Common myeloid progenitor, CD34-positive (primary cell): ENCODE results near the gene RPTOR.

Experiments
- CTCF ChIA-PET: fragments of 350-600 bp; sonication (Branson Sonifier 250); formaldehyde crosslinking; loops from one replicate; lab custom pipeline; 2021; ENCODE audit warnings: antibody characterized with exemption; lab: Charles Lee
- POLR2A ChIA-PET: fragments of 350-600 bp; sonication (Branson Sonifier 250); formaldehyde crosslinking; loops from one replicate; lab custom pipeline; 2021; ENCODE audit warnings: antibody characterized with exemption; lab: Charles Lee
- DNase-seq, 3 donors: peaks; one replicate each; pipeline versions ENCODE4 v3.0.0 to v3.0.0-alpha.2; 2013
- H3K27ac ChIP-seq, 2 experiments: 1 replicate in 1 of 2; 2 replicates in 1 of 2; pipeline ENCODE4 v1.7.0; 2013; ENCODE audit warnings: inconsistent platforms in 2 of 2, low read length in 2 of 2, mild to moderate bottlenecking in 2 of 2, low read depth in 1 of 2, moderate library complexity in 1 of 2; ENCODE audit not compliant: severe bottlenecking in 2 of 2, insufficient read depth in 1 of 2, poor library complexity in 1 of 2
- H3K27me3 ChIP-seq, 5 experiments: replicated peaks in 2 of 5; 1 replicate in 3 of 5; 2 replicates in 2 of 5; pipeline versions ENCODE4 v1.6.1 to v1.7.0; 2013; ENCODE audit warnings: low read length in 4 of 5, mild to moderate bottlenecking in 2 of 5, moderate library complexity in 2 of 5, inconsistent platforms in 1 of 5; ENCODE audit not compliant: insufficient read depth in 5 of 5, control insufficient read depth in 4 of 5
- H3K36me3 ChIP-seq, 4 experiments: 1 replicate in 2 of 4; 2 replicates in 2 of 4; pipeline versions ENCODE4 v1.6.1 to v1.7.0; 2013; ENCODE audit warnings: low read length in 3 of 4, control low read depth in 1 of 4, mild to moderate bottlenecking in 1 of 4; ENCODE audit not compliant: control insufficient read depth in 4 of 4, insufficient read depth in 4 of 4
- H3K4me1 ChIP-seq, 4 experiments: 1 replicate in 3 of 4; 2 replicates in 1 of 4; pipeline versions ENCODE4 v1.6.1 to v1.7.1; 2013; ENCODE audit warnings: low read length in 3 of 4, mild to moderate bottlenecking in 3 of 4, control low read depth in 1 of 4, inconsistent platforms in 1 of 4, moderate library complexity in 1 of 4; ENCODE audit not compliant: control insufficient read depth in 4 of 4, insufficient read depth in 4 of 4; ENCODE audit errors: control extremely low read depth in 1 of 4
- H3K4me3 ChIP-seq, 7 experiments: 1 replicate in 4 of 7; 2 replicates in 3 of 7; pipeline versions ENCODE4 v1.5.1 to v1.7.0; 2013; ENCODE audit warnings: mild to moderate bottlenecking in 7 of 7, low read length in 6 of 7, moderate library complexity in 6 of 7, inconsistent platforms in 2 of 7, low read depth in 2 of 7, control low read depth in 1 of 7; ENCODE audit not compliant: insufficient read depth in 4 of 7, control insufficient read depth in 1 of 7; ENCODE audit errors: extremely low read depth in 1 of 7
- H3K9me3 ChIP-seq, 5 experiments: 1 replicate in 4 of 5; 2 replicates in 1 of 5; pipeline versions ENCODE4 v1.6.1 to v1.7.1; 2013; ENCODE audit warnings: low read length in 4 of 5, mild to moderate bottlenecking in 2 of 5, inconsistent platforms in 1 of 5, low read depth in 1 of 5, moderate library complexity in 1 of 5; ENCODE audit not compliant: control insufficient read depth in 4 of 5, insufficient read depth in 2 of 5; ENCODE audit errors: control extremely low read depth in 1 of 5
- WGBS: methylation state at CpG from one replicate; pipeline ENCODE4 v1.1.5; 2013; ENCODE audit not compliant: insufficient coverage; 5-methylcytosine and 5-hydroxymethylcytosine counted together

The RPTOR gene

GRCh38 chr17:80859002-80859941 is 314.6 kb downstream of the RPTOR start:
- peaks cover 0 to 4% (median 0%) of the 10 kb centered on the region in 5 experiments for H3K9me3 ChIP-seq
- H3K36me3 ChIP-seq, result peaks cover 0 to 37% (median 18%) of the 10 kb centered on the region in 4 experiments
- CTCF ChIA-PET, result interaction anchor here (1.3 to 1.8 kb wide), 4 partner anchors 9 to 39 kb away, joined by 3 to 7 read pairs (median 3); no protein-coding TSS in a partner anchor
- POLR2A ChIA-PET, result no interaction called here
- WGBS, result 90% methylated on average over 40 of the region's 40 CpGs
- DNase-seq, result peak in 2 of 3 donors; percentile 27 to 30
- no peak overlapping the region for H3K4me3 ChIP-seq
- no peak overlapping the region for H3K27ac ChIP-seq
- peaks cover 0 to 36% (median 20%) of the 10 kb centered on the region in 4 experiments for H3K4me1 ChIP-seq
- no peaks in the 10 kb centered on the region for H3K27me3 ChIP-seq

- ChIA-PET POLR2A (no interaction called here), CTCF (interaction anchor here (1.3 to 1.8 kb wide), 5 partner anchors 9 to 38 kb away, joined by 3 to 7 read pairs (median 3); no protein-coding TSS in a partner anchor)
- peaks cover 0 to 32% (median 19%) of the 10 kb centered on the region in 4 experiments for H3K4me1 ChIP-seq
Observed at GRCh38 chr17:80860101-80860671, 315.5 kb downstream of the RPTOR start.

GRCh38 chr17:80860703-80861417 is 316.2 kb downstream of the RPTOR start:
- Histone ChIP-seq H3K36me3 (peaks cover 0 to 35% (median 12%) of the 10 kb centered on the region in 4 experiments), H3K27me3 (no peaks in the 10 kb centered on the region), H3K4me3 (no peak overlapping the region), H3K4me1 (peaks cover 0 to 26% (median 14%) of the 10 kb centered on the region in 4 experiments), H3K9me3 (peaks cover 0 to 4% (median 0%) of the 10 kb centered on the region in 5 experiments), H3K27ac (no peak overlapping the region)
- 89% methylated on average over 9 of the region's 11 CpGs for WGBS
- ChIA-PET POLR2A (interaction anchor here (0.6 kb wide), 1 partner anchor 38 kb away, joined by 3 read pairs; no protein-coding TSS in a partner anchor), CTCF (interaction anchor here (1.3 kb wide), 2 partner anchors 11 to 28 kb away, joined by 3 read pairs; no protein-coding TSS in a partner anchor)
- DNase-seq, result no peak

More at GRCh38 chr17:80860101-80860671, 315.5 kb downstream of the RPTOR start:
- H3K4me3 ChIP-seq, result no peak overlapping the region
- H3K27ac ChIP-seq, result no peak overlapping the region
- peaks cover 0 to 4% (median 0%) of the 10 kb centered on the region in 5 experiments for H3K9me3 ChIP-seq
- peaks cover 0 to 39% (median 17%) of the 10 kb centered on the region in 4 experiments for H3K36me3 ChIP-seq
- DNase-seq, result no peak
- 94% methylated on average over 19 of the region's 20 CpGs for WGBS
- H3K27me3 ChIP-seq, result no peaks in the 10 kb centered on the region

- Histone ChIP-seq H3K27me3 (no peaks in the 10 kb centered on the region), H3K27ac (no peak overlapping the region), H3K9me3 (peaks cover 0 to 4% (median 0%) of the 10 kb centered on the region in 5 experiments), H3K4me3 (no peak overlapping the region), H3K36me3 (peaks cover 0 to 35% (median 12%) of the 10 kb centered on the region in 4 experiments), H3K4me1 (peaks cover 0 to 20% (median 9%) of the 10 kb centered on the region in 4 experiments)
- CTCF ChIA-PET, result interaction anchor here (1.3 kb wide), 1 partner anchor 11 kb away, joined by 3 read pairs; no protein-coding TSS in a partner anchor
- no peak for DNase-seq
- POLR2A ChIA-PET, result interaction anchor here (0.6 kb wide), 1 partner anchor 38 kb away, joined by 3 read pairs; no protein-coding TSS in a partner anchor
- WGBS, result 87% methylated on average over 5 of the region's 11 CpGs
Observed at GRCh38 chr17:80861418-80861815, 316.8 kb downstream of the RPTOR start.

- H3K4me3 ChIP-seq, result no peak overlapping the region
- H3K27me3 ChIP-seq, result no peaks in the 10 kb centered on the region
- no peak overlapping the region for H3K27ac ChIP-seq
- H3K36me3 ChIP-seq, result peaks cover 0 to 35% (median 12%) of the 10 kb centered on the region in 4 experiments
- peaks cover 0 to 16% (median 5%) of the 10 kb centered on the region in 4 experiments for H3K4me1 ChIP-seq
- ChIA-PET POLR2A (no interaction called here), CTCF (interaction anchor here (1.3 kb wide), 1 partner anchor 10 kb away, joined by 3 read pairs; no protein-coding TSS in a partner anchor)
- peaks cover 0 to 4% (median 0%) of the 10 kb centered on the region in 5 experiments for H3K9me3 ChIP-seq
- 97% methylated on average over 8 of the region's 8 CpGs for WGBS
- DNase-seq, result peak in 1 of 3 donors; percentile 9
Observed at GRCh38 chr17:80861892-80862291, 317.3 kb downstream of the RPTOR start.

GRCh38 chr17:80862481-80862961 is 317.9 kb downstream of the RPTOR start:
- Histone ChIP-seq H3K36me3 (peaks cover 2 to 35% (median 12%) of the 10 kb centered on the region in 4 experiments), H3K27me3 (no peaks in the 10 kb centered on the region), H3K9me3 (peaks cover 0 to 4% (median 0%) of the 10 kb centered on the region in 5 experiments), H3K4me1 (peaks cover 0 to 11% (median 0%) of the 10 kb centered on the region in 4 experiments), H3K4me3 (no peak overlapping the region), H3K27ac (no peak overlapping the region)
- WGBS, result 96% methylated on average over 16 of the region's 20 CpGs
- CTCF ChIA-PET, result no interaction called here
- POLR2A ChIA-PET, result no interaction called here
- no peak for DNase-seq
